ENCODE results near the gene RNF151. TPM values are rescaled to one million over a fixed set of nuclear protein-coding genes. Genes with fewer than 3 reads are reported as not detected.

Gene RNF151
- total and polyA plus RNA-seq, 2 of the 13 experiments (the other 11 are each of a cell fraction or from before 2014, with no cell fraction given) = not detected

DNA sequence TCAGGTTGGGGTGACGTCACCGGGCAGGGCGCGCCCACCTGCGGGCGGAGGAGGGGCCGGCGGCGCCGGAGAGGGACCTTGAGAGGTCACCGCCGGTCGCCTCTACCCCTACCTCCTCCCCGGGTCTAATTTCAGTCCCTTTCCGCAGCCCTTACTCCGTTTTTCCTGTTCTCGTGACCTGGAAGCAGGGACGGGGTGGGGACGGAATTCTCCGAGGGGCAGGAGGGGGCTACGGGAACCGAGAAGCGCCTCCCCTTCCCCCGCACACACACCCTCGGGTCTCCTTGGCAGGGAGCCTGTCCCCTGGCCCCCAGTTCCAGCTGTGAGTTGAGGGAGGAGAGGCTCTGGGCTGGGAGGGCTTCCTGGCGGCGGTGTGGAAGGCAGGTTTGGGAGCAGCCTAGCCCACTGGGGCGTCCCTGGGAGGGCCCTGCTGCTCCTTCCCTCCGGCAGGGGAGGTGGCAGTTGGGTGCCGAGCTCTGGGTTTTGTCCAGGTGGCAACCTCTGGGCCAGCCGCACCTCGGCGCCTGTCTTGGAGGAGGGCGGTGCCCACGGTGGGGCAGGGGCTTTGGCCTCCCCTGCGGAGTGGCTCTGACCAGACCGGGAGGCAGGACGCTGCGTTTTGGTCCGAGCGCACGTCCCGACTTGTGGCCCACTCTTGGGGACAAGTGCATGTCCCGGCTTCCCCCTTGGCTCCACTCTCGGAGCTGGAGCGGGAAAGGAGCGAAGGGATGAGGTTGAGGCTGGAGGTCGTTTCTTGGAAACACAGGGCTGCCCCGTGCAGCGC is 23.9 kb downstream of the RNF151 start (continued):
- TF ChIP-seq YY1 (IDR thresholded peaks at IDR 0.05; ENCODE audit: insufficient read depth, insufficient replicate concordance, low read depth, low read length) = no peak
- no peak for TF ChIP-seq ZNF337 (CRISPR knock-in tag; IDR thresholded peaks at IDR 0.05; ENCODE audit: borderline replicate concordance, low read depth)
- TF ChIP-seq HOXA9 (CRISPR knock-in tag; IDR thresholded peaks at IDR 0.05; ENCODE audit: borderline replicate concordance) = no peak
- TF ChIP-seq PCBP1 (IDR thresholded peaks at IDR 0.05; ENCODE audit: borderline replicate concordance, low read depth, low read length) = 0 out of 2 replicates have a peak, but pooled peaks have one; percentile 54
- no peak for TF ChIP-seq TBP (CRISPR knock-in tag; IDR thresholded peaks at IDR 0.05)
- TF ChIP-seq ZNF83 (CRISPR knock-in tag; IDR thresholded peaks at IDR 0.05; ENCODE audit: borderline replicate concordance) = no peak
- TF ChIP-seq TCF7 (IDR thresholded peaks at IDR 0.05; ENCODE audit: low read depth) = no peak
- TF ChIP-seq NKX3-1 (CRISPR knock-in tag; IDR thresholded peaks at IDR 0.05) = no peak
- TF ChIP-seq KLF6 (CRISPR knock-in tag; IDR thresholded peaks at IDR 0.05) = no peak
- TF ChIP-seq, protein P1, sequence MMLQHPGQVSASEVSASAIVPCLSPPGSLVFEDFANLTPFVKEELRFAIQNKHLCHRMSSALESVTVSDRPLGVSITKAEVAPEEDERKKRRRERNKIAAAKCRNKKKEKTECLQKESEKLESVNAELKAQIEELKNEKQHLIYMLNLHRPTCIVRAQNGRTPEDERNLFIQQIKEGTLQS (CRISPR knock-in tag; IDR thresholded peaks at IDR 0.05) = peak; percentile 45; the same call in 1 of the 2 replicates
- TF ChIP-seq MXD4 (CRISPR knock-in tag; IDR thresholded peaks at IDR 0.05) = no peak
- no peak for TF ChIP-seq GATAD1 (CRISPR knock-in tag; IDR thresholded peaks at IDR 0.05)
- TF ChIP-seq SRSF9 (IDR thresholded peaks at IDR 0.05; ENCODE audit: borderline replicate concordance, insufficient read depth, low read depth, low read length, poor library complexity, severe bottlenecking) = no peak
- no peak for TF ChIP-seq ZNF589 (CRISPR knock-in tag; conservative IDR thresholded peaks at IDR 0.05)
- TF ChIP-seq ZNF768 (CRISPR knock-in tag; IDR thresholded peaks at IDR 0.05) = no peak; the same call in 1 of the 2 replicates
- no peak for TF ChIP-seq ZNF547 (CRISPR knock-in tag; IDR thresholded peaks at IDR 0.05)
- TF ChIP-seq, protein P2, sequence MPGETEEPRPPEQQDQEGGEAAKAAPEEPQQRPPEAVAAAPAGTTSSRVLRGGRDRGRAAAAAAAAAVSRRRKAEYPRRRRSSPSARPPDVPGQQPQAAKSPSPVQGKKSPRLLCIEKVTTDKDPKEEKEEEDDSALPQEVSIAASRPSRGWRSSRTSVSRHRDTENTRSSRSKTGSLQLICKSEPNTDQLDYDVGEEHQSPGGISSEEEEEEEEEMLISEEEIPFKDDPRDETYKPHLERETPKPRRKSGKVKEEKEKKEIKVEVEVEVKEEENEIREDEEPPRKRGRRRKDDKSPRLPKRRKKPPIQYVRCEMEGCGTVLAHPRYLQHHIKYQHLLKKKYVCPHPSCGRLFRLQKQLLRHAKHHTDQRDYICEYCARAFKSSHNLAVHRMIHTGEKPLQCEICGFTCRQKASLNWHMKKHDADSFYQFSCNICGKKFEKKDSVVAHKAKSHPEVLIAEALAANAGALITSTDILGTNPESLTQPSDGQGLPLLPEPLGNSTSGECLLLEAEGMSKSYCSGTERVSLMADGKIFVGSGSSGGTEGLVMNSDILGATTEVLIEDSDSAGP (CRISPR knock-in tag; IDR thresholded peaks at IDR 0.05; ENCODE audit: borderline replicate concordance) = peak; percentile 42; the same call in 1 of the 2 replicates
- TF ChIP-seq ZNF296 (CRISPR knock-in tag; conservative IDR thresholded peaks at IDR 0.05) = no peak
- TF ChIP-seq, protein P3, sequence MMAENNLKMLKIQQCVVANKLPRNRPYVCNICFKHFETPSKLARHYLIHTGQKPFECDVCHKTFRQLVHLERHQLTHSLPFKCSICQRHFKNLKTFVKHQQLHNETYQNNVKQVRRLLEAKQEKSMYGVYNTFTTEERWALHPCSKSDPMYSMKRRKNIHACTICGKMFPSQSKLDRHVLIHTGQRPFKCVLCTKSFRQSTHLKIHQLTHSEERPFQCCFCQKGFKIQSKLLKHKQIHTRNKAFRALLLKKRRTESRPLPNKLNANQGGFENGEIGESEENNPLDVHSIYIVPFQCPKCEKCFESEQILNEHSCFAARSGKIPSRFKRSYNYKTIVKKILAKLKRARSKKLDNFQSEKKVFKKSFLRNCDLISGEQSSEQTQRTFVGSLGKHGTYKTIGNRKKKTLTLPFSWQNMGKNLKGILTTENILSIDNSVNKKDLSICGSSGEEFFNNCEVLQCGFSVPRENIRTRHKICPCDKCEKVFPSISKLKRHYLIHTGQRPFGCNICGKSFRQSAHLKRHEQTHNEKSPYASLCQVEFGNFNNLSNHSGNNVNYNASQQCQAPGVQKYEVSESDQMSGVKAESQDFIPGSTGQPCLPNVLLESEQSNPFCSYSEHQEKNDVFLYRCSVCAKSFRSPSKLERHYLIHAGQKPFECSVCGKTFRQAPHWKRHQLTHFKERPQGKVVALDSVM (CRISPR knock-in tag; IDR thresholded peaks at IDR 0.05) = peak; percentile 60
- no peak for TF ChIP-seq ZNF446 (CRISPR knock-in tag; IDR thresholded peaks at IDR 0.05)
- no peak for TF ChIP-seq NR2F6 (IDR thresholded peaks at IDR 0.05)
- 0 out of 2 replicates have a peak, but pooled peaks have one; percentile 38 for TF ChIP-seq NR2F6 (CRISPR knock-in tag; IDR thresholded peaks at IDR 0.05)
- TF ChIP-seq, protein P4, sequence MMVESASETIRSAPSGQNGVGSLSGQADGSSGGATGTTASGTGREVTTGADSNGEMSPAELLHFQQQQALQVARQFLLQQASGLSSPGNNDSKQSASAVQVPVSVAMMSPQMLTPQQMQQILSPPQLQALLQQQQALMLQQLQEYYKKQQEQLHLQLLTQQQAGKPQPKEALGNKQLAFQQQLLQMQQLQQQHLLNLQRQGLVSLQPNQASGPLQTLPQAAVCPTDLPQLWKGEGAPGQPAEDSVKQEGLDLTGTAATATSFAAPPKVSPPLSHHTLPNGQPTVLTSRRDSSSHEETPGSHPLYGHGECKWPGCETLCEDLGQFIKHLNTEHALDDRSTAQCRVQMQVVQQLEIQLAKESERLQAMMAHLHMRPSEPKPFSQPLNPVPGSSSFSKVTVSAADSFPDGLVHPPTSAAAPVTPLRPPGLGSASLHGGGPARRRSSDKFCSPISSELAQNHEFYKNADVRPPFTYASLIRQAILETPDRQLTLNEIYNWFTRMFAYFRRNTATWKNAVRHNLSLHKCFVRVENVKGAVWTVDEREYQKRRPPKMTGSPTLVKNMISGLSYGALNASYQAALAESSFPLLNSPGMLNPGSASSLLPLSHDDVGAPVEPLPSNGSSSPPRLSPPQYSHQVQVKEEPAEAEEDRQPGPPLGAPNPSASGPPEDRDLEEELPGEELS (CRISPR knock-in tag; IDR thresholded peaks at IDR 0.05) = no peak
- TF ChIP-seq, protein P5, sequence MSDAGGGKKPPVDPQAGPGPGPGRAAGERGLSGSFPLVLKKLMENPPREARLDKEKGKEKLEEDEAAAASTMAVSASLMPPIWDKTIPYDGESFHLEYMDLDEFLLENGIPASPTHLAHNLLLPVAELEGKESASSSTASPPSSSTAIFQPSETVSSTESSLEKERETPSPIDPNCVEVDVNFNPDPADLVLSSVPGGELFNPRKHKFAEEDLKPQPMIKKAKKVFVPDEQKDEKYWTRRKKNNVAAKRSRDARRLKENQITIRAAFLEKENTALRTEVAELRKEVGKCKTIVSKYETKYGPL (CRISPR knock-in tag; IDR thresholded peaks at IDR 0.05) = no peak

Data from HepG2 (cell line).